ENCODE data around the gene COMMD2. TPM values are rescaled to one million over a fixed set of nuclear protein-coding genes. Genes with fewer than 3 reads are reported as not detected.

Gene COMMD2
- total and polyA plus RNA-seq, 10 of the 15 experiments (the other 5 are each of a cell fraction or from before 2014, with no cell fraction given): 23.0 to 97.0 (median 50.9) TPM

DNA sequence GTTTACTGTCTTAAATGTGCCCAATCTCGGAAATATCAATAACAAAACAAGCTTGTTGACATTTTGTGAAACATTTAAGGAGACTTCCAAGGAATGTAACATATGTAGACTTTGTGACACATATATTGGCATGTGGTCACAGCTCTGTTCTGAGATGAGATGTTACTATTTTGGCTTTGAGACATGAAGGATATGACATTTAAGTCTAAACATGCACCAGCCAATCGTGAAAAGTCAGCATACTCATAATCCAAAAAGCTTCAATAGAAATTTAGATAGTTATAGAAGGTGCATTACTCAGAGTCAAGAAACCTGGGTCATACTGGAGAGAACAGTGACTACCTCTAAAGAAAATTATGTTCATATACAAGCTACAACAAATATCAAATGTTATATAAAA, 13.4 kb downstream of the COMMD2 start (continued):
- no peak for TF ChIP-seq MYC (IDR thresholded peaks at IDR 0.05; ENCODE audit: insufficient read depth, insufficient read length, insufficient replicate concordance, low read length, severe bottlenecking)
- TF ChIP-seq NR2F1 (conservative IDR thresholded peaks at IDR 0.05): no peak

- BruUV-seq (replicated peaks): no TSS peak
These were observed 15.4 kb downstream of the COMMD2 start for GRCh38 chr3:149736953-149737205.

More at GRCh38 chr3:149736953-149737205, 15.4 kb downstream of the COMMD2 start:
- Histone ChIP-seq H3K9ac (ENCODE audit: control insufficient read depth, insufficient read depth, low read length) (no peak overlapping the region), H2AFZ (ENCODE audit: control insufficient read depth, low read depth, low read length) (no peak overlapping the region), H3K27ac (ENCODE audit: control insufficient read depth, insufficient read depth) (no peak overlapping the region), H4K20me1 (ENCODE audit: control insufficient read depth, insufficient read depth) (no peaks in the 10 kb centered on the region), H3K36me3 (ENCODE audit: control insufficient read depth in 2 of 2, insufficient read depth in 2 of 2, low read length in 1 of 2) (no peaks in the 10 kb centered on the region; a peak in 1 of 4 replicates), H3K9me3 (replicated peaks; ENCODE audit: control insufficient read depth, insufficient read depth, low read length) (no peaks in the 10 kb centered on the region), H3K79me2 (ENCODE audit: control insufficient read depth, insufficient read depth, low read length) (no peaks in the 10 kb centered on the region), H3K27me3 (replicated peaks in 1 of 2; ENCODE audit: control insufficient read depth in 2 of 2, insufficient read depth in 2 of 2, low read length in 1 of 2) (no peaks in the 10 kb centered on the region), H3K4me2 (ENCODE audit: control insufficient read depth, insufficient read depth) (no peak overlapping the region), H3K4me3 (no peak overlapping the region), H3K4me1 (ENCODE audit: control insufficient read depth, insufficient read depth, low read length) (no peaks in the 10 kb centered on the region)
- no peak for DNase-seq (ENCODE audit: low read depth, low spot score)
- CTCF ChIA-PET: interaction anchor here (0.9 to 2.5 kb wide), 3 partner anchors 20 to 33 kb away, joined by 3 to 11 read pairs (median 4); no protein-coding TSS in a partner anchor
- POLR2A ChIA-PET: no interaction called here
- SMC1A ChIA-PET (ENCODE audit: uncharacterized antibody, unreplicated experiment): interaction anchor here (1.3 to 1.7 kb wide), 3 partner anchors 15 to 206 kb away, joined by 4 to 6 read pairs (median 5); partner anchors contain the start of gene COMMD2
- intact Hi-C loops (cut with micrococcal nuclease; ENCODE audit: unreplicated experiment): no loop called here
- TF ChIP-seq CBX5 (IDR thresholded peaks at IDR 0.05; ENCODE audit: low read depth): no peak
- TF ChIP-seq CHD1 (IDR thresholded peaks at IDR 0.05; ENCODE audit: low read depth, low read length): no peak
- TF ChIP-seq ZBTB33 (IDR thresholded peaks at IDR 0.05): no peak
- TF ChIP-seq KDM1A (IDR thresholded peaks at IDR 0.05; ENCODE audit: borderline replicate concordance): no peak
- no peak for TF ChIP-seq SREBF1 (IDR thresholded peaks at IDR 0.05; ENCODE audit: low read length)
- no peak for TF ChIP-seq ATF2 (IDR thresholded peaks at IDR 0.05; ENCODE audit: low read length)
- ATAC-seq: no peak
- RAD21 ChIA-PET (ENCODE audit: unreplicated experiment): no interaction called here
- no peak for FAIRE-seq
- in situ Hi-C loops (cut with MboI): no loop called here
